Stimulated activated CD8-positive, alpha-beta memory T cell treated with anti-CD3 and anti-CD28 coated beads, Interleukin-4, amount 100 ng/mL, for 48 hours (primary cell): ENCODE measurements around the gene NACC2.

Experiments
- DNase-seq: peaks from one replicate; pipeline ENCODE4 v3.0.0-alpha.2; 2020

NACC2 gene

GRCh38 chr9:136095070-136096058 lies at the start of gene NACC2:
TSS of gene NACC2 (minus strand) at chr9:136095289. CDS start at chr9:136050521, 44,768 bp downstream.
- peak; percentile 53 for DNase-seq

GRCh38 chr9:136144450-136144849 lies 49.4 kb upstream of the NACC2 start:
- no peak for DNase-seq

- DNase-seq: no peak
Measured at GRCh38 chr9:136143215-136144001, 48.3 kb upstream of the NACC2 start.

- no peak for DNase-seq
Measured at GRCh38 chr9:136142859-136143214, 47.7 kb upstream of the NACC2 start.

- DNase-seq: no peak
Measured at GRCh38 chr9:136142414-136142796, 47.3 kb upstream of the NACC2 start.

GRCh38 chr9:136141682-136142413 lies 46.8 kb upstream of the NACC2 start:
- DNase-seq: no peak

GRCh38 chr9:136140966-136141365 lies 45.9 kb upstream of the NACC2 start:
- no peak for DNase-seq

- DNase-seq: no peak
Measured at GRCh38 chr9:136140046-136140445, 45.0 kb upstream of the NACC2 start.

GRCh38 chr9:136138566-136138965 lies 43.5 kb upstream of the NACC2 start:
- DNase-seq: peak; percentile 83

- DNase-seq: no peak
Measured at GRCh38 chr9:136137321-136138265, 42.5 kb upstream of the NACC2 start.

- DNase-seq: no peak
Measured at GRCh38 chr9:136136127-136136925, 41.2 kb upstream of the NACC2 start.

GRCh38 chr9:136135326-136136126 lies 40.4 kb upstream of the NACC2 start:
- no peak for DNase-seq

GRCh38 chr9:136133959-136134484 lies 38.9 kb upstream of the NACC2 start:
- DNase-seq: no peak

- DNase-seq: no peak
Measured at GRCh38 chr9:136133191-136133958, 38.3 kb upstream of the NACC2 start.

- no peak for DNase-seq
Measured at GRCh38 chr9:136132512-136133050, 37.5 kb upstream of the NACC2 start.

- no peak for DNase-seq
Measured at GRCh38 chr9:136131629-136132511, 36.8 kb upstream of the NACC2 start.

- DNase-seq: no peak
Measured at GRCh38 chr9:136129176-136129575, 34.1 kb upstream of the NACC2 start.

GRCh38 chr9:136128436-136128835 lies 33.3 kb upstream of the NACC2 start:
- no peak for DNase-seq
